C4-2B (cell line): Measurements from ENCODE around the gene ABLIM3.

ENCODE experiments used
- CTCF ChIP-seq: fragments of 450-650 bp; conservative IDR thresholded peaks from 2 replicates; pipeline ENCODE4 v1.5.1; 2017; ENCODE audit warnings: mild to moderate bottlenecking
- ZFX ChIP-seq: fragments of 450-650 bp; IDR thresholded peaks from 2 replicates; pipeline ENCODE4 v1.6.1; 2017

- TF ChIP-seq CTCF: no peak
- TF ChIP-seq ZFX: no peak
Measured at GRCh38 chr5:149144637-149145036, 3.3 kb downstream of the ABLIM3 start.
